Hair follicular keratinocyte (primary cell): ENCODE data around the gene COG3. TPM values are rescaled to one million over a fixed set of nuclear protein-coding genes. Genes with fewer than 3 reads are reported as not detected.

Experiments used
- total RNA-seq: library from RNA; depleted of rRNA; stranded (reverse); fragments of >200 nt; gene quantifications from 2 replicates; pipeline ENCODE4 v1.2.3, GENCODE V29; 2015

COG3 gene, protein sequence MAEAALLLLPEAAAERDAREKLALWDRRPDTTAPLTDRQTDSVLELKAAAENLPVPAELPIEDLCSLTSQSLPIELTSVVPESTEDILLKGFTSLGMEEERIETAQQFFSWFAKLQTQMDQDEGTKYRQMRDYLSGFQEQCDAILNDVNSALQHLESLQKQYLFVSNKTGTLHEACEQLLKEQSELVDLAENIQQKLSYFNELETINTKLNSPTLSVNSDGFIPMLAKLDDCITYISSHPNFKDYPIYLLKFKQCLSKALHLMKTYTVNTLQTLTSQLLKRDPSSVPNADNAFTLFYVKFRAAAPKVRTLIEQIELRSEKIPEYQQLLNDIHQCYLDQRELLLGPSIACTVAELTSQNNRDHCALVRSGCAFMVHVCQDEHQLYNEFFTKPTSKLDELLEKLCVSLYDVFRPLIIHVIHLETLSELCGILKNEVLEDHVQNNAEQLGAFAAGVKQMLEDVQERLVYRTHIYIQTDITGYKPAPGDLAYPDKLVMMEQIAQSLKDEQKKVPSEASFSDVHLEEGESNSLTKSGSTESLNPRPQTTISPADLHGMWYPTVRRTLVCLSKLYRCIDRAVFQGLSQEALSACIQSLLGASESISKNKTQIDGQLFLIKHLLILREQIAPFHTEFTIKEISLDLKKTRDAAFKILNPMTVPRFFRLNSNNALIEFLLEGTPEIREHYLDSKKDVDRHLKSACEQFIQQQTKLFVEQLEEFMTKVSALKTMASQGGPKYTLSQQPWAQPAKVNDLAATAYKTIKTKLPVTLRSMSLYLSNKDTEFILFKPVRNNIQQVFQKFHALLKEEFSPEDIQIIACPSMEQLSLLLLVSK
- total RNA-seq = 25.9 and 38.1 TPM in 2 replicates

DNA sequence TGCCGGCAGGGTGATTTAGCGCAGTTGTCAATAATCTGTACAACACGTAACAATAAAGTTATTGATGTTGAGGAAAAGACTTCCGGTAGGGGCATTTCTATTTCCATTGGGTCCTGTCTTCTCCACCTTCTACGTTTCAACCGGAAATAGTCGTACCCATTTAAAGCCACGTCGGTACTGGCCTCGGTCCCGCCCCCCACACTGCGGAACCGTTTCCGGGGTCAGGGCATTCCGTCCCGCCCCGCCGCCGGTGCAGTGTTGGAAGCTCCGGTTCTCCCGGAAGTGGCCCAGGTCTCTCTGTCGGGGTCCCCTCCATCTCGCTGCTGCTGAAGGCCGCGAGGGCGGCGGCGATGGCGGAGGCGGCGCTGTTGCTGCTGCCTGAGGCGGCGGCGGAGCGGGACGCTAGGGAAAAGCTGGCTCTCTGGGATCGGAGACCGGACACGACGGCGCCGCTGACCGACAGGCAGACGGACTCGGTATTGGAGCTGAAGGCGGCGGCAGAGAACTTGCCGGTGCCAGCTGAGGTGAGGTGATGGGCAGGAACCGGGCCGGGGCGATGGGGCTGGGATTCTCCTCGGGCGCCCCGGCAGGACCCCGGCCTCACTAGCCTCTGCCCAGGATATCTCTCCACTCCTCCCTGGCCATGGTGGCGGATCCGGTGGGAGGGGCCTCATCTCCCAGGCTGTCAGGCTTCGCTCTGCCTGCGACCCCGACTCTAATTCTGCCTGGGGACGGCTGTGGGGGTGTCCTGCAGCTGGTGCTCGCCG is at the start of gene COG3:
COG3 (plus strand) TSS at position 253 of the 767 bp plus-strand sequence; CDS start at position 351, 98 bp downstream.

GRCh38 chr13:45417790-45418534 is 46.8 kb upstream of the COG3 start, which contains the start of gene SLC25A30:
Gene SLC25A30, minus strand, starts transcription at chr13:45418373. Its CDS starts 6,948 bp downstream, at chr13:45411425.

Other genes starting within 250 kb of the COG3 start
- gene TPT1, start 123.8 kb upstream of the COG3 start, total RNA-seq = 1,455 and 2,119 TPM in 2 replicates
- 4.0 and 11.0 TPM in 2 replicates for gene SLC25A30, start 46.6 kb upstream of the COG3 start, total RNA-seq
- not detected in 2 replicates for gene ERICH6B, start 150.8 kb downstream of the COG3 start, total RNA-seq
- not detected in 2 replicates for gene CBY2, start 237.4 kb downstream of the COG3 start, total RNA-seq